HG03060 (cell line): ENCODE measurements around the gene AJAP1.

Experiments used
- ATAC-seq: cut with Tn5 transposase; IDR thresholded peaks from one replicate; pipeline ENCODE4 v1.9.1; 2021; ENCODE audit warnings: low read depth, moderate number of reproducible peaks; ENCODE audit not compliant: unreplicated experiment

The AJAP1 gene

DNA sequence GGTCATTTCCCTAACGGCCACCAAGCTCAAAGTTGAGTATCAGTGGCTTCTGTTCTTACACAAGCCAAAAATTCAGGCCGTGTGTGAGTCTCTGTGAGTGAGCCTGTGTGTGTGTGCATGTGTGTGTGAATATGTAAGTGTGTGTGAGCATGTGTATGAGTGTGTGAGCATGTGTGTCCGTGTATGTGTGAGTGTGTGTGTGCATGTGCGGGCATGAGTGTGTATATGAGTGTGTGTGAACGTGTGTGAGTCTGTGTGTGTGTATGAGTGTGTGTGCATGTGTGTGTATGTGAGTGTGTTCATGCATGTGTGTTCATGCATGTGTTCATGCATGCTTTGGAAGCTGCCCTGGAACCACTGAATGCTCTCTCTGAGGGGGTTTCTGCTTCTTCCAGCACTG, 105.7 kb downstream of the AJAP1 start:
- ATAC-seq, result no peak

DNA sequence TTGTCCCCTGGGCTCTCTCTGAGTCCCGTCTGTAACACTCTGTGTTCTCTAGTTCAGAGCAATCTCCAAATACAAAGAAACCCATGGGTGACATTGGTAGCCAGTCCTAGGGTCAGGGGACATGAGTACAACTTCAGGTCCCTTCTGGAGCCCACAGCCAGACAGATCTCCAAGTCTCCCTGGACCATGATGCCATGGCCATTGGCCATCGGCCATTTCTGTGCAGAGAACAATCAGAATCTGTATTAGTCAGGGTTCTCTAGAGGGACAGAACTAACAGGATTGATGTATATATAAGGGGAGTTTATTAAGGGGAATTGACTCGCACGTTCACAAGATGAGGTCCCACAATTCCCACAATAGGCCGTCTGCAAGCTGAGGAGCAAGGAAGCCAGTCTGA, 106.9 kb downstream of the AJAP1 start:
- no peak for ATAC-seq

DNA sequence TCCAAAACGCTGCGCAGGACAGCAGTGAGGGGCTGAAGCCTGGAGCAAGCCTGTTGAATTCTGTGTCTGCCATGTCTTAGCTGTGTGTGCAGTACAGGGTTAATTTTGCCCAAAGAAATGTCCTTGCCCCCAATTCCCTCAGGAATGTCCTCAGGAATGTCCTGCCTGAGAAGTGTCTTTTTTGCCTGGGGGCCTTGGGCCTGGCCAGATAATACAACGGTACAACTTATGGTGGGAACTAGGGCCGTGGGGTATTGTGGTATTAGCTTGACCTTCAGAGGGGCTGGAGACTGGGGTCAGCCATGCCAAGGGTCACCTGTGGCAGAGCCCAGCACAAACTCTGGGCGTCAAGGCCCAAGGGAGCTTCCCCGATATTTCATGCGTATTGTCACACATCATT, 107.7 kb downstream of the AJAP1 start:
- no peak for ATAC-seq

DNA sequence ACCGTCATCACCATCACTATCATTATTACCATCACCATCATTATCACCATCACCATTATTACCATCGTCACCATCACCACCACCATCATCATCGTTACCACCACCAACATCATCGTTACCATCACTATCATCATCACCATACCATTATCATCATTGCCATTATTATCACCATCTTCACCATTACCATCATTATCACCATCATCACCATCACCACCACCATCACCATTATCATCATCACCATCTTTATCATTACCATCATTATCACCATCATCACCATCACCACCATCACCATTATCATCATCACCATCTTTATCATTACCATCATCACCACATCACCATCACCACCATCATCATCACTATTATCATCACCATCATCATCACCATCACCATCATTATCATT, 112.9 kb downstream of the AJAP1 start:
- ATAC-seq, result no peak

DNA sequence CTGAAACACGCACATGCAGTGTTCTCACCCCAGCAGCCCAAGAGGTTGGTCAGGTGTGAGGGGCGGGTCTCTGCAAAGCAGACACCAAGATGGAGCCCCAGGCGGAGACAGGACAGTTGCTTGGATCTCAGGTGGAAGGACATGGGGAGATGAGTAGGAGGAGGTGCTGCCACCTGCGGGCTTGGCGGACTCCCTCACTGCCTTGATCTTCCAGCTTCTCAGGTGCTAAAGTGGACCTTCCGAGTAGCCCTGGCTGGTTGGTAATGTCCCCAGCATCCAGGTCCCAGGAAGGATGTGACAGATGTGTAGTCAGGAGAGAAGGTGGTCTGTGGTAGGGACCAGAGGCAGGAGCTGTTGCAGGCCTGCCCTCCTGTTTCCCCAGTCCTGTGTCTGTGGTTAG, 114.1 kb downstream of the AJAP1 start:
- ATAC-seq, result no peak

DNA sequence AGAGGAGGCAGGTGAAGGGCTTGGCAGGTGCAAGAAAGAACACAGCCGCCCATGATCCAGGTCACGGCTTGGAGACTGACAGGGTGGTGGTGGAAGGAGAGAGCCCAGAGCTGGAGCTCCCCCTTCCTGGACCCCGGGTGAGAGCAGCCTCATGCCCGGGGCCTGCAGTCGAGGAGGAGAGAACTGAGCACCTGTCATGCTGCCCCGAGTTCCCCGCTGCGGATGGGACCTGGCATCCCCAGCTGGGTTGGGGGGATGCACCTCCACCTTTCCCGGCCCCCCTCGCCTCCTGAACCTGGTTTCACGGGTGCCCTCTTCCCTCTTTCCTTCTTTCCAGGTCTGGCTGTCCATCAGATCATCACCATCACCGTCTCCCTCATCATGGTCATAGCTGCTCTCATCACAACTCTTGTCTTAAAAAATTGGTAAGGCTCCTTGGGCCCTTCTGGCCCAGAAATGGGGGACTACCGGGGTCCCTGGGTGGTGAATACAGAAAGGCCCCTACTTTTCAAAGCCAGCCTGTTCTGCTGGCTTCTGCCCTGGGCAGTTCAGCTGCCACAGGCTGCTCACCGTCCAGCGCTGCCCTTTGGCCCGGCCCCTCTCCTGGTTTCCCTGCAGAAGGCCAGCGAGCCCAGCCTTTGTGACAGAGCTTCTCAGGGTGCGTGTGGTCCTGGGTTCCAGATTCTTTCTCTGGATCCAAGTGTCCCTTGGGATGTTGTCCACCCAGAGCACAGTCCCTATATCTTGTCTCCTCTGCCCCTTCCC, 115.3 kb downstream of the AJAP1 start:
- no peak for ATAC-seq

DNA sequence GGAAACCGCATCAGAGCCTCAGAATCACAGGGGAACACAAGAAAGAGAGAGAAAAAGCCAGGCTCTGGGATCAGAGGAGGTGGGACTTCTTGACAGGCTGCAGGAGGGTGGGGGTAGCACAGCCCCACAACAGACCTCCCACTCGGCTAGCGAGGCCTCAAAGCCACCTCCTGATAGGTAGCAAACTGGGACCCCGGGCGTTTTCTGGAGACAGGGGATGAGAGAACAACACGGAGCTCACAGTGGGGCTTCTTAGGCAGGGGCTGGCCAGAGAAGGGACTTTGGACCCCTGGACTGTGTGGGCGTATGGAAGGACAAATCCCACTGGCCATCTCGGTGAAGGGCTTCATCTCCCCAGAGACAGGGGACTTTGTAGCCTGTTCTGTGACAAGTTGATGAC, 116.3 kb downstream of the AJAP1 start:
- no peak for ATAC-seq

DNA sequence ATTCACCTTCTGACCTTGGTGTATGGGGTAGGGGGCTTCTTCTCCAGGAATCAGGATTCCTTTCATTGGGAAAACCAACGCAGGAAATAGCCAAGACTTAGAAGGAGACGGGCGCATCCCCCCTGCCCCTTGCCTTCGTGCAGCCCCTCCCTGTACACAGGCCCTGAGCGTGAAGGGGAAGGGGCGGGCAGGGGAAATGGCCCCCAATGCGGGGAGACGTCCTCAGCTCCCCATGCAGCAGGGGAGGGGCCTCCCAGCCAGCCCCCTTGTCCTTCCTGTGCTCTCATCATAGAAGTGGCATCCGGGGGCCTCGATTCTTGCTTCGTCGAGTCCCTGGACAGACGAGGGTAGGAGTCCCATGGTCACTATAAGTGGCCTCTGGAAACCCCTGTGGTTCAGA, 116.9 kb downstream of the AJAP1 start:
- no peak for ATAC-seq

DNA sequence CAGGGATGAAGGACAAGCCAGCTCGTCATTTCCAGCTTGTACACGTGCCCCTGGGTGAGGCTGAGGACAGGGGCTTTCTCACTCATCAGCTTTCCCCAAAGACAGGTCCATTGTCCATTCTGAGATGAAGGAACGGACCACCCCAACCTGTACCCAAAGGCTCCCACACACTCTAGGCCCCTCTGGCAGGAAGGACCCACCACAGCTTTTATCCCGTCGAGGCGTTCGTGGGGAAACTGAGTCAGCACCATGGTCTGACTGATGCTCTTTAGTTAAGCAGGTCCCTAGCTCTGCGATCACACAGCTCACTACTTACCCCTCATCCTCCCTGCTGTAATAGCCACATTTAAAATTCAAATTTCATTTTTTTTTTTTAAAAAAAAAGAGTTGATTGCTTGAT, 117.3 kb downstream of the AJAP1 start:
- no peak for ATAC-seq

DNA sequence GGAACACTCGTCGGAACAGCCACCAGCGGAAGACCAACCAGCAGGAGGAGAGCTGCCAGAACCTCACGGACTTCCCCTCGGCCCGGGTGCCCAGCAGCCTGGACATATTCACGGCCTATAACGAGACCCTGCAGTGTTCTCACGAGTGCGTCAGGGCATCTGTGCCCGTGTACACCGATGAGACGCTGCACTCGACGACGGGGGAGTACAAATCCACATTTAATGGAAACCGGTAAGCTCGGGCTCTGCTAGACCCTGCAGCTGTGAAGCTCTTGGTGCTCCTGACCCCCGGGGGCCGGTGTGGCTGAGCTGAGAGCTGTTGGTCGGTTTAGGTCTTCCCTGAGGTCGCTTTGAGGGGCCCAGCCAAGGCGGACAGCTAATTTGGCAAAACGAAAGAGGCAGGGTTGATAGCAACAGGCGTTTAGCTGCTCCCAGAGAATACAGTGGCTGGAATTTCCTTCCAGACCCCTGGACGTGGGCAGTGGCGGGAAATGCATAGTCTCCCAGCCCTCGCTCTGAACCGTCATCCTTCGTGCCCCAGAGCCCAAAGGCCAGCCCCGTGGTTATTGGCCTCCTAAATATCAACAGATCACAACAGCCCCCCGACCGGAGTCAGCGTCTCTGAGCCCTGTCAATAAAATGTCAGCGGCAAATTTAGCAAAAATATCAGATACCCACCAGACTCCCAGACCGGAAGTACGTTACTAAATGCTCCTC, 118.0 kb downstream of the AJAP1 start:
- no peak for ATAC-seq

DNA sequence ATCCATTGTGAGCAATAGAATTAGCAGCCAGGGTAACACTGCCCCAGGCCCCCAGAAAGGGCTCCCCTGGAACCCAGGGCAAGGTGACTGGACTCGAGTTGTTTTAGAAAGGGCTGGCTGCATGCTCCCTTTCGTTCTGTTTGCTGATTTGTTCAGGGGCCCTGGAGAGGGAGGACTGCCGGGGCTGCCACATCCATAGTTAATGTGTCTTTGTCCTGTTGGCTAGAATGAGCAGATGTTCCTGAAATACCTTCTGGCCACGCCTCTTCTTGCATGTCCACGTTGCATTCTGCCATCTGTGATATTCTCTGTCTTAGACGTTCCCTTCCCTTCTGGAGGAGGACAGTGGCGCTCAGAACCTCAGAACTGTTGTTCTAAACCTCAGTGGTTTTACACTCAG, 118.8 kb downstream of the AJAP1 start:
- no peak for ATAC-seq

DNA sequence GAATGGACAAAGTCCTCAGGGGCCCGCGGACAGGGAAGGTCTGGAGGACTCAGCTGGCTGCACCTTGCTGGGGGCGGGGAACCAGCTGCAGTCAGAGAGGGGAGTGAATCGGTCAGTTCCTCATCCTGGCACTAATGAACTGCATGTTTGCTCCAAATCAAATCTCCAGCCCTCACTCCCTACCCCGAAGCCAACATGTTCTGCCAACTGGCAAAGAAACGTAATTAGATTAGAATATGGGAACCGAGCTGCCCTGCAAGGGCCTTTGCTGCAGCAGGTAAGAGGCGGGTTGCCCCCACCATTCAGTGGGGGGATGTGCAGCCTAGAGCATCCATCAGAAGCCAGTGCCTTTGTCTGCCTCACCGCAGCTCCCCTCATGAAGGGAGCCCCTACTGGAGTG, 121.1 kb downstream of the AJAP1 start:
- ATAC-seq, result no peak

DNA sequence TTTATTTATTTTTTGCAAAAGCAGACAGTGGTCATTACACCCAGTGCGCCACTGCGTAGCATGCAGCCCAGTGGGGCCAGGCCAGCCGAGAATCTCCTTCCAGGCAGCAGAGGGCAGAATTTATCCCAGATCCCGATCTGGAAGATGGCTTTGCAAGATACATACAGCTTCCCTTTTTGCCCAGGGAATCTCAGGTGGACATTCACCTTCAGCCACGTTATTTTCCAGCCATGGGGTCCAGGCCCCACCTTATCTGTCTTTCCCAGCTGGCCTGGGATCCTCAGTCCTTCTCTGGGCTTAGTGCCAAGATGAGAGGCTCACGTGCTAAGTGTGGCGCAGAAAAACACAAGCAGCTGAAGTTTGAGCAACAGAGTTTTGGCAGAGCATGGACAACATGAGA, 123.6 kb downstream of the AJAP1 start:
- no peak for ATAC-seq

DNA sequence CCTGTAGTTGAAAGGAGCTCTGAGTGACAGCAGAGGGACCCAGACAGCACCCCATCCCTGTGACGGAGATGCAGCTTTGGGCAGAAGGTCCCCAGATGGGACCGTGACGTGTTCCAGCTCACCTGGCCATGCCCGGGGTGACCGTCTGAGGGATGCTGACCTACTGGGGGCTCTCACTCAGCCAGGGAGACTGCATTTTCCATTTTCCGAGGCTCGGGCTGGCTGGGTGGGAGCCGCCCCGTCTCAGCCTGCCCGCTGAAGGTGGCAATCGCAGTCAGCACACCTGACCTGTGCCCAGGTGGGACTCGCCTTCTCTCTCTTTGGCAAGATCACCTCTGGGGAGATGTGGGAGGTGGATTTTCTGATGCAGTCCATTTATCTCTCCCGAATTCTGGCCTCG, 127.2 kb downstream of the AJAP1 start:
- ATAC-seq, result no peak

DNA sequence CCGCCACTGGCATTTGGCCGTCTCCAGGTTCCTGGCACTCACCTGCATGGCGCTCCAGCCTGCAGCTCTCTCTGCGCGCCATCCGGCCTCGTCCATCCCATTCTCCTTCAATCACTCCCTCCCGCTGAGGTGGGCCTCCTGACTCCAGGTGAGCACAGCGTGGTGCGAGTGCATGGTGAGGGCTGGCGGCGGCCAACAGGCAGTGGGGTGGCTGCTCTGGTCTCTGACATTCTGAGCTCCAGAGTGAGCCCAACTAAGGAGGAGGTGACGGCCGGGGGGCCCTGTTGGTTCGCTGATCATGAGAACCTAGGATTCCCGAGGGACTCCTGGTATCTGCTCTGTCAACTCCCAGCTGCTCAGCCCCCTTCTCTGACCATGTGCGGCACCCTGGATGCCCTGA, 130.4 kb downstream of the AJAP1 start:
- no peak for ATAC-seq

DNA sequence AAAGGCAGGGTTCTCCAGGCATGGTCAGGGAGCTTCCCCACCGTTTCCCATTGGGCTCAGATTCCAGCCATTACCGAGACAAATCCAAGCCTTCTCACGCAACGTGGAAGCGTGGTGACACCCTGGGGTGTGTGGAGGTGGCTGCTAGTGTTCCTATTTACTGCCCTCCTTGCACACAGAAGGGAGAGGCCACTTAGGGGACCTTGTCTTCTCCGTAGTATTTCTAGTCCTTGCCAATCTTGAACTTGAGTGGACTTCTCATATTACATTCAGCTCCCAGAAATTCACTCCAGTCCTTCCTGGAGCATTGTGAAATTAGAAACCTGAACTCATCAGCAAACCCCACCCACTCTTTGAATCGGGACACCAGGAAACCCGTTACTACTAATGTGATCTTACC, 131.6 kb downstream of the AJAP1 start:
- ATAC-seq, result no peak

DNA sequence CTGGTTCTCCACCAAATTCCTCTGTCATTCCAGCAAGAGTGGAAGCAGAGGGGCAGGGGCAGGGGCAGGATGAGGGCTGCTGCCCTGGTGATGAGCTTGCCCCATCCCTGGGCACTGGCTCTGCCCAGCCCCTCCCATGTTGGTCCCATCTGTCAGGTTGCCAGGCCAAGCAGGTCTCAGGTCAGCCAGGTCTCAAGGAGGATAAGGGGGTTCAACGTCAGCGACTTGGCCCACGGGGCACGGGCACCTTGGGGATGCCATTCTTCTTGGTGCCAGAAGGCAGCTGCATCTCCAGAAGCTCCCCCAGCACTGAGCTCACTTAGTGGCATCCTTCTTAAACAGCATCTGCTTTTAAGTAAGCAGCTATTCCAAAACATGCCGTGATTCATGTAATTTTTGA, 133.1 kb downstream of the AJAP1 start:
- ATAC-seq, result no peak

DNA sequence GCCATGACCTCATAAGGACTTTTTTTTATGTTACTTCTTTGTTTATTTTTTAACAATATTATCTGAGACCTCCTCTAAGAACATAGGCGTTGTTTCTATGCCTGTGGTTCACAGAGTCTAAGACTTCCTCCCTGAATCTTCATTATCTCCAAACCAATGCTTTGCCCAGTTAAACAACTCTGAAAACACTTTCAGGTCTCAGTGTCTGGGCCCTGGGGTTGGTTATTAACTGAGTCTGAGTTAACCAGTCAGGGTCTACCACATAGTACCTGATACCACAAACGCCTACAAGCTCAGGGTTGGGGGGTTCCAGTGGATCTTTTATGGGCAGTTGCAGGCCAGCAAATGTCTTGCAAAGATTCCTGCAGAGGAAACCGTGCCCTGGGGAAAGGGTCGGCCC, 138.2 kb downstream of the AJAP1 start:
- no peak for ATAC-seq

DNA sequence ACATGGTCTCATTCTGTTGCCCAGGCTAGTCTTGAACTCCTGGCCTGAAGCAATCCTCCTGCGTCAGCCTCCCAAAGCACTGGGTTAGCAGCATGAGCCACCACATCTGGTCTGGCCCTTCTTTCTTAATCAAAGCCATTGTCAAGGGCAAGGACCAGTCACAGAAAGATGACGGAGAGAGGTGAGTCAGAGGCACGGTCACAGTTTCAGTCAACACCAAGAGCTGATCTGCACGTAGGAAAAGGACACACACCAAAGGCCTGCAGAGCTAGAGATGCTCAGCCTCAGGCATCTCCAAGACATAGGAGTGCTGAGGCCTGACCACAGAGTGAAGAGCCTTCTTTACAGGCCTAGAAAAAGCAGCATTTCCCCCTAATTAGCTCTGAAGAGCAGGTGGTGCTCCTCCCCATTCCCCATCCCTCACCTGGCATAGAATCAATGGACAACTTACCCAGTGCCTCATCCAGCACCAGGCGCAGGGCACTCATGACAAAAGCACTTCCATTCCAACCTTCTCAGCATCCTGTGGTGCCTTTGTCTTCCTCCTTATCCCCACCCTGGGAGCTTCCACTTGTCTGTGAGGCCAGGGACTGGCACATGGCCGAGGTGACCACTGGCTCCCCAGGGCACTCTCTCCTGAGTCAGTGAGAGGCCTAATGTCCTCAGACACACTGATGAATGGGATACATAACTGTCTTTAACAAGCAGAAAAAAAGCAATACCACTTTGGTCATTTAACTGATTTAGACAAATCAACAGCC, 139.8 kb downstream of the AJAP1 start:
- ATAC-seq, result no peak

DNA sequence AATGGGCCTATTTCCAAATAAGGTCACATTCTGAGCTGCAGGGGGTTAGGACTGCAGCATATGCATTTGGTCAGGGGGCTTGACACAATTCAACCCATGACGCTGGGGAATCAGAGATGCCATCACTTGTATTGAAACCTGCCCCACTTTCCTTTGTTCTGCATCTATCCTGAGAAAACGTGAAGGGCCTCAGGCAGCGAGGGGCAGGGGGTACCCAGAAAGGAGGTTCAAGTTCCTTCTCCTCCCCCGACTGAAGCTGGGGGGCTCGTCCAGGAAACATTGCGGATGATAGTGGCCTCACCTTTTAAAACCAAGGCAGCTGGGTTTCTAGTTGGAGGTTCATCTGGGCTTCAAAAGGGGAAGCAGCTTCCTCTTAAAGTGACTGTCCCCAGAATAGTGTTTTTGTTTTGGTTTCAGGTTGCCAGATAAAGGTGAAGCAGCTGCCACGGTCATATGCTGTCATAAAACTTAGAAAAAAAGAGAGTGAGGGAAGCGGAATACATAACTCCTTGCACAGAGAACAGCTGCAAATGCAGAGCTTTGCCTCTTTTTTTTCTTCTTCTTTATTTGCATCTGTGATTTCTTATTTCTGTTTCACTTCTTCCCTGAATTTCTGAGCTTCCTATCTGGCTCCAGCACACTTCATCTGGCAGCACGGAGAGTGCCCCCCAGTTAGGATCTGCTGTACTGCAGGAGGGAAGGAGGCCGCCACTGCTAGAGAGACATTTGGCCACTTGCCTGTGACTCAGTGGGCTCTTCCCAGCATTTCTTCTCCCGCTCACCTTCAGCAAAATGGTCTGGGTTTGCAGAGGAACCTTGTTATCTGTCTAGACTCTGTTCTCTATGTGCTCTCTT, 142.0 kb downstream of the AJAP1 start:
- ATAC-seq, result peak; percentile 80

DNA sequence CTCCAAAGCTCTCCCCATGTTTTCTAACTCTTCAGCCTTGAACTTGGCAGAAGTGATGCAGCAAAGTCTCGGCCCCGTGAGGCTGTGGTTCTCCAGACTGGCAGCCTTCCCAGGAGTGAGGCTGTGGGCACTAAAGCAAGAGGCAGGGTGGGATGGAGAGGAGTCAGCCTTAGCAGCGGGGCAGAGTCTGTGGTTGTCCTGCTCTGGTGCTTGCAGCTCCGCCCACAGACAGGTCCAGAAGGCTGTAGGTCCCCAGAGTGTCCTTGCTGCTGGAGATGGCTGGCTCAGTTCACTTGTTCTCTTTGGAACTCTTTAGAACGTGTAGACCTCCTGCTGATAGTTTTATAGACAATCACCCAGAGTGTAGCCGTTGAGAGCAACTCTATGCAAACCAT, 142.6 kb downstream of the AJAP1 start:
- ATAC-seq, result no peak
